Measurements from ENCODE around the gene HSPA4. TPM values are rescaled to one million over a fixed set of nuclear protein-coding genes. Genes with fewer than 3 reads are reported as not detected.
A peak's percentile ranks its signal among the peaks of the same experiment; 100 is the strongest.

The HSPA4 gene
- total and polyA plus RNA-seq, 2 of the 13 experiments (the other 11 are each of a cell fraction or from before 2014, with no cell fraction given), result 36.6 to 231 TPM

DNA sequence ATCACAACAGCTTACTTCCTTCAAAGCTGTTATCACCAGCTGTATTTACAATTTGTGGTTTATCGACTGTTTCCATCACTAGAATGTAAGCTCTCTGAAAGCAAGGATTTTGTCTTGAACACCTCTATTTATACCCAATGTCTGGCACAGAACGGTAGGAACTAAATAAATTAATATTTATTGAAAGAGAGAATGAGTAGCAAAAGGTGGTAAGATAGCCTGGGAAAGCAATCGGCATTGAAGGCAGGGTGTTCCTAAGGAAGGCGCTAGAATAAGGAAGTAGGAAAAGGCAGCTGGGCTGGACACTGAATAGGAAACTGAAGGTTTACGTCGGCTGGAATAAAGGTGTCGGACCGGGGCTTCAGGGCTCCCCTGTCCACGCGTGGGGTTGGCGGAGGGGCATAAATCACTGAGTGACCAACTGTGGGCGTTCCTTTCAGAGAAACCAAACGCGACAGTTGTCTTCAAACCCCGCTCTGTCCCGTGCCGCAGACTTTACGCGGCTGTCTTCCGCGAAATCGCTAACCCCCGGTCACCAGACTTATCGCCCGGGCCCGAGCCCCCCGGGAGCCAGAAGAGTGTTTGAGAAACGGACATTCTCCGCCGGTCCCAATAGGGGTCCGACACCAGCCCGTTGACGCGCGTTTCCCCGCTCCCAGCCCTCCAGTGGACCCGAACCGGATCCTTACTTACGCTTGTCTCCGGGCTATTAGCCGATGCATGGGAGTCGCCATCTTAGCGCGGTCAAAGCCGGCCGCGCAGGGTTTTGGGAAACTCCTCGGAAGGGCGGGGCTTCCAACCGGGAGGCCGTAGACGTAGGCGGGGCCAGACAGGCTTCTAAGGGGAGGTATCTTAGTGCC lies 25.8 kb upstream of the HSPA4 start, which contains the start of gene ZCCHC10 (continued):
- TF ChIP-seq AGO2 (optimal IDR thresholded peaks at IDR 0.05; ENCODE audit: low read depth, low read length), result peak; percentile 73
- peak; percentile 53; the same call in 1 of the 2 replicates for TF ChIP-seq ZNF749 (CRISPR knock-in tag; IDR thresholded peaks at IDR 0.05; ENCODE audit: borderline replicate concordance)
- TF ChIP-seq POGZ (CRISPR knock-in tag; IDR thresholded peaks at IDR 0.05), result peak; percentile 28; the same call in 1 of the 2 replicates
- TF ChIP-seq ONECUT2 (CRISPR knock-in tag; IDR thresholded peaks at IDR 0.05), result peak; percentile 66; the same call in 1 of the 2 replicates
- peak; percentile 77 for TF ChIP-seq PHF20 (CRISPR knock-in tag; IDR thresholded peaks at IDR 0.05)
- TF ChIP-seq ASH2L (IDR thresholded peaks at IDR 0.05; ENCODE audit: insufficient read length, low read depth, low read length), result peak; percentile 94
- TF ChIP-seq, protein P1, sequence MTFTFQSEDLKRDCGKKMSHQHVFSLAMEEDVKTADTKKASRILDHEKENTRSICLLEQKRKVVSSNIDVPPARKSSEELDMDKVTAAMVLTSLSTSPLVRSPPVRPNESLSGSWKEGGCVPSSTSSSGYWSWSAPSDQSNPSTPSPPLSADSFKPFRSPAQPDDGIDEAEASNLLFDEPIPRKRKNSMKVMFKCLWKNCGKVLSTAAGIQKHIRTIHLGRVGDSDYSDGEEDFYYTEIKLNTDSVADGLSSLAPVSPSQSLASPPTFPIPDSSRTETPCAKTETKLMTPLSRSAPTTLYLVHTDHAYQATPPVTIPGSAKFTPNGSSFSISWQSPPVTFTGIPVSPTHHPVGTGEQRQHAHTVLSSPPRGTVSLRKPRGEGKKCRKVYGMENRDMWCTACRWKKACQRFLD (CRISPR knock-in tag; IDR thresholded peaks at IDR 0.05; ENCODE audit: borderline replicate concordance), result peak; percentile 58; the same call in 1 of the 2 replicates
- peak; percentile 76; the same call in 1 of the 2 replicates for TF ChIP-seq ZMAT3 (CRISPR knock-in tag; conservative IDR thresholded peaks at IDR 0.05)
- TF ChIP-seq, protein P2, sequence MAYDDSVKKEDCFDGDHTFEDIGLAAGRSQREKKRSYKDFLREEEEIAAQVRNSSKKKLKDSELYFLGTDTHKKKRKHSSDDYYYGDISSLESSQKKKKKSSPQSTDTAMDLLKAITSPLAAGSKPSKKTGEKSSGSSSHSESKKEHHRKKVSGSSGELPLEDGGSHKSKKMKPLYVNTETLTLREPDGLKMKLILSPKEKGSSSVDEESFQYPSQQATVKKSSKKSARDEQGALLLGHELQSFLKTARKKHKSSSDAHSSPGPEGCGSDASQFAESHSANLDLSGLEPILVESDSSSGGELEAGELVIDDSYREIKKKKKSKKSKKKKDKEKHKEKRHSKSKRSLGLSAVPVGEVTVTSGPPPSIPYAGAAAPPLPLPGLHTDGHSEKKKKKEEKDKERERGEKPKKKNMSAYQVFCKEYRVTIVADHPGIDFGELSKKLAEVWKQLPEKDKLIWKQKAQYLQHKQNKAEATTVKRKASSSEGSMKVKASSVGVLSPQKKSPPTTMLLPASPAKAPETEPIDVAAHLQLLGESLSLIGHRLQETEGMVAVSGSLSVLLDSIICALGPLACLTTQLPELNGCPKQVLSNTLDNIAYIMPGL (CRISPR knock-in tag; IDR thresholded peaks at IDR 0.05; ENCODE audit: borderline replicate concordance in 1 of 2, low read depth in 1 of 2), result peak in 1 of 2 experiments; percentile 74
- TF ChIP-seq, protein P3, sequence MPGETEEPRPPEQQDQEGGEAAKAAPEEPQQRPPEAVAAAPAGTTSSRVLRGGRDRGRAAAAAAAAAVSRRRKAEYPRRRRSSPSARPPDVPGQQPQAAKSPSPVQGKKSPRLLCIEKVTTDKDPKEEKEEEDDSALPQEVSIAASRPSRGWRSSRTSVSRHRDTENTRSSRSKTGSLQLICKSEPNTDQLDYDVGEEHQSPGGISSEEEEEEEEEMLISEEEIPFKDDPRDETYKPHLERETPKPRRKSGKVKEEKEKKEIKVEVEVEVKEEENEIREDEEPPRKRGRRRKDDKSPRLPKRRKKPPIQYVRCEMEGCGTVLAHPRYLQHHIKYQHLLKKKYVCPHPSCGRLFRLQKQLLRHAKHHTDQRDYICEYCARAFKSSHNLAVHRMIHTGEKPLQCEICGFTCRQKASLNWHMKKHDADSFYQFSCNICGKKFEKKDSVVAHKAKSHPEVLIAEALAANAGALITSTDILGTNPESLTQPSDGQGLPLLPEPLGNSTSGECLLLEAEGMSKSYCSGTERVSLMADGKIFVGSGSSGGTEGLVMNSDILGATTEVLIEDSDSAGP (CRISPR knock-in tag; IDR thresholded peaks at IDR 0.05; ENCODE audit: borderline replicate concordance), result peak; percentile 61; the same call in 1 of the 2 replicates
- TF ChIP-seq ZSCAN25 (CRISPR knock-in tag; IDR thresholded peaks at IDR 0.05), result no peak
- TF ChIP-seq FOXA3 (CRISPR knock-in tag; IDR thresholded peaks at IDR 0.05), result peak; percentile 37; the same call in 1 of the 2 replicates
- TF ChIP-seq, protein P4, sequence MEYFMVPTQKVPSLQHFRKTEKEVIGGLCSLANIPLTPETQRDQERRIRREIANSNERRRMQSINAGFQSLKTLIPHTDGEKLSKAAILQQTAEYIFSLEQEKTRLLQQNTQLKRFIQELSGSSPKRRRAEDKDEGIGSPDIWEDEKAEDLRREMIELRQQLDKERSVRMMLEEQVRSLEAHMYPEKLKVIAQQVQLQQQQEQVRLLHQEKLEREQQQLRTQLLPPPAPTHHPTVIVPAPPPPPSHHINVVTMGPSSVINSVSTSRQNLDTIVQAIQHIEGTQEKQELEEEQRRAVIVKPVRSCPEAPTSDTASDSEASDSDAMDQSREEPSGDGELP (IDR thresholded peaks at IDR 0.05; ENCODE audit: borderline replicate concordance, low read depth), result peak; percentile 86
- TF ChIP-seq, protein P5, sequence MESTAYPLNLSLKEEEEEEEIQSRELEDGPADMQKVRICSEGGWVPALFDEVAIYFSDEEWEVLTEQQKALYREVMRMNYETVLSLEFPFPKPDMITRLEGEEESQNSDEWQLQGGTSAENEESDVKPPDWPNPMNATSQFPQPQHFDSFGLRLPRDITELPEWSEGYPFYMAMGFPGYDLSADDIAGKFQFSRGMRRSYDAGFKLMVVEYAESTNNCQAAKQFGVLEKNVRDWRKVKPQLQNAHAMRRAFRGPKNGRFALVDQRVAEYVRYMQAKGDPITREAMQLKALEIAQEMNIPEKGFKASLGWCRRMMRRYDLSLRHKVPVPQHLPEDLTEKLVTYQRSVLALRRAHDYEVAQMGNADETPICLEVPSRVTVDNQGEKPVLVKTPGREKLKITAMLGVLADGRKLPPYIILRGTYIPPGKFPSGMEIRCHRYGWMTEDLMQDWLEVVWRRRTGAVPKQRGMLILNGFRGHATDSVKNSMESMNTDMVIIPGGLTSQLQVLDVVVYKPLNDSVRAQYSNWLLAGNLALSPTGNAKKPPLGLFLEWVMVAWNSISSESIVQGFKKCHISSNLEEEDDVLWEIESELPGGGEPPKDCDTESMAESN (CRISPR knock-in tag; conservative IDR thresholded peaks at IDR 0.05), result peak; percentile 39; the same call in 1 of the 2 replicates
- TF ChIP-seq ELF4 (CRISPR knock-in tag; IDR thresholded peaks at IDR 0.05; ENCODE audit: borderline replicate concordance), result peak; percentile 78
- TF ChIP-seq NRL (CRISPR knock-in tag; IDR thresholded peaks at IDR 0.05; ENCODE audit: borderline replicate concordance), result peak; percentile 76; the same call in 1 of the 2 replicates
- peak; percentile 76 for TF ChIP-seq ZNF605 (CRISPR knock-in tag; IDR thresholded peaks at IDR 0.05)
- TF ChIP-seq KLF9 (CRISPR knock-in tag; IDR thresholded peaks at IDR 0.05; ENCODE audit: low read depth), result 0 out of 2 replicates have a peak, but pooled peaks have one; percentile 21
- TF ChIP-seq ZSCAN21 (CRISPR knock-in tag; IDR thresholded peaks at IDR 0.05; ENCODE audit: borderline replicate concordance), result peak; percentile 59; the same call in 1 of the 2 replicates
- peak; percentile 92 for TF ChIP-seq KAT8 (CRISPR knock-in tag; IDR thresholded peaks at IDR 0.05)
